NCI-H460 (cell line): ENCODE results near the gene CD244. TPM values are rescaled to one million over a fixed set of nuclear protein-coding genes. Genes with fewer than 3 reads are reported as not detected.
"Not testable (repeated sequence)": the region's sequence is repeated elsewhere in the genome, so short reads cannot be mapped to it uniquely, and the experiment has no call there.

Experiments used
- DNase-seq: peaks from one replicate; pipeline ENCODE4 v3.0.0-alpha.2; 2016; ENCODE audit warnings: low read depth; ENCODE audit errors: extremely low read depth
- total RNA-seq: library from RNA; depleted of rRNA; stranded (reverse); fragments of >200 nt; shearing (Covaris generic); gene quantifications from 2 replicates; pipeline ENCODE4 v1.2.3, GENCODE V29; 2014; rRNA removed

Gene CD244
- total RNA-seq, 1 experiment from 2014 or later = not detected

DNA sequence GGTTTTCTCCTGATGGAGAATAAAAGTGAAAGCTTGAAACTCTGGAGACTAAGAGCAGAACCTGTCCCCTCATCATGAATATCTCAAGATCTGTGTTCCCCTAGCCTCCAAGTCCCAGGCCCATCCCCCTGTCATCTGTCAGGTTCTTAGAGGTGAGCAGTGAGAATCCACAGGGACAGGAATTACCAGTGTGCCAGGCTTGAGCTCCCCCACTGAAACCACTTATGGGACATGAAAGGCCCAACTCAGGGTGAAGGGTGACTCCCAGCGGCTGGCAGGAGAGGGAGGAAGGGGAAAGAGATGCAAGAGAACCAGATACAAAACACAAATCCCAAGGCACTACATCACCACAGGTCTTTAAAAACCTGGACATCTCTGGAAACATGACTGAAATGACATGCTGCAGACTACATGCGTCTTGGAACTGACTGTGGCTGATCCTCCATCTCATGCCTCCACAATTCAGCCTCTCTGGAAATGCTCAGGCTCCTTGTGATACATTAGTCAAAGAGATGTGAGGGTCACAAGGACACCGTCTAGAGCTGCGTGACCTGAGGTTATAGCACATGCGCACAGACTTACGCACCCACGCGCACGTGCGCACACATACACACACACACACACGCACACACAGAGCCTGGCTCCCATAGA is 73.5 kb downstream of the CD244 start:
- no peak for DNase-seq

GRCh38 chr1:160782988-160783765 is 79.5 kb downstream of the CD244 start:
- DNase-seq = not testable (repeated sequence)

- no peak for DNase-seq
These were observed 80.6 kb downstream of the CD244 start for GRCh38 chr1:160781914-160782689.

DNA sequence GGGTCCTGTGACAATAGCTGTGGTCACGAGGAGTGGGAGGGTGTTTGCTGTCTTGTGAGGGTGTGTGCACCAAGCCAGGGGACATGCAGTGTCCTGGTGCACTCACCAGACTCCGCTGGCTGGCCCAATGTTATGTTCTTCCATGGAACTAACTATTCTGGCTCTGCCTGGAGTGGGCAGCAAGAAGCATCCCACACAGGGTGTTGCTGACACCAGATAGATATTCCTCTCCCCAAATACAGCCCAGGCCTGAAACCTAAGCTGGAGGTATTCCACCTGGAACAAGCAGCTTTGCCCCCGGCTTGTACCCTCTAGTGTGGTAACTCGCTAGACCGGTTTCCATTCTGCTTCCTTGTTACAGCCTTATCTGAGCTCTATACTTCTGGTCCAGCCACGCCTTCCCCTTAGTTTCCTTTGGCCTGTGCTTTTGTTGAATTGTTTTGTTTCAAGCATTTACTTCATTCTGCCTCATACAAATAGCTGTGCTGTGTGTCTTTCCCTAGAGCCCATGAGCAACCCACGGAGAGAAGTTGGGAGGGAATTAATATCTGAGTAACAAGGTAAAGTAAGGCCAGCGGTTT is 81.4 kb downstream of the CD244 start:
- DNase-seq = no peak

DNA sequence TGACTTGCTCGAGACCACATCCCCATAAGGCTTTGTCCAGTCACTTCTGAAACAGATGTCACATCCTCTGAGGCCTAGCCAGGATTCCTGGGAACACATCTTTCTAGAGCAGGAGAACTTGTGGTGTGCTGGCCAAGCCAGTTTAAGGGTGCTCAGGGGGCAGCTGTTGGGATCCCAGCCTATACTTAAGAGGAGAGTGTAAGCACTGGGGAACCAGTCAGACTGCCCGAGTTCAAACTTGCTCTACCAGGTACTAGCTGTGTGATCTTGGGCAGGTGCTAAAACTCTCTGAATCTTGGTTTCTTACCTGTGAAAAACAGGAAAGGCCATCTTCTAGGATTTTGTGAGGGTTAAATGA is 82.3 kb downstream of the CD244 start:
- DNase-seq = no peak

Other genes starting within 250 kb of the CD244 start
- gene SLAMF1, start 215.8 kb downstream of the CD244 start, total RNA-seq = not detected in 2 replicates
- gene CD48, start 151.1 kb downstream of the CD244 start, total RNA-seq = not detected in 2 replicates
- not detected in 2 replicates for gene SLAMF7, start 123.6 kb downstream of the CD244 start, total RNA-seq
- gene LY9, start 66.7 kb downstream of the CD244 start, total RNA-seq = not detected in 2 replicates
- gene ITLN1, start 22.3 kb upstream of the CD244 start, total RNA-seq = not detected in 2 replicates
- gene ITLN2, start 91.9 kb upstream of the CD244 start, total RNA-seq = not detected in 2 replicates
- 20.7 and 23.7 TPM in 2 replicates for gene F11R, start 158.3 kb upstream of the CD244 start, total RNA-seq
- 29.8 and 37.6 TPM in 2 replicates for gene TSTD1, start 176.1 kb upstream of the CD244 start, total RNA-seq
- gene USF1, start 183.1 kb upstream of the CD244 start, total RNA-seq = 49.2 and 51.2 TPM in 2 replicates
- 0.45 TPM in 1 of 2 replicates, not detected in the other for gene ARHGAP30, start 207.0 kb upstream of the CD244 start, total RNA-seq
- gene NECTIN4, start 226.7 kb upstream of the CD244 start, total RNA-seq = 0.55 and 1.0 TPM in 2 replicates
- 3.6 and 5.3 TPM in 2 replicates for gene KLHDC9, start 235.5 kb upstream of the CD244 start, total RNA-seq